Lung (tissue), 12 donors: ENCODE results near the gene TACC3. TPM values are rescaled to one million over a fixed set of nuclear protein-coding genes. Genes with fewer than 3 reads are reported as not detected.

ENCODE experiments used
- ATAC-seq: fragments of 200-7000 bp; cut with Tn5 transposase; one replicate; pipeline ENCODE4 v1.9.1; 2020; ENCODE audit warnings: moderate number of reproducible peaks; ENCODE audit not compliant: insufficient read depth, low FRiP score
- DNase-seq, 3 donors: peaks; one replicate each; pipeline ENCODE4 v3.0.0-alpha.2; 2013 to 2017
- H3K27ac ChIP-seq, 2 donors: one replicate each; pipeline ENCODE4 v1.5.1; 2013; ENCODE audit warnings: mild to moderate bottlenecking in 2 of 2, moderate library complexity in 2 of 2, control low read depth in 1 of 2, inconsistent platforms in 1 of 2, low read depth in 1 of 2, low read length in 1 of 2
- H3K27me3 ChIP-seq, 3 donors: one replicate each; pipeline ENCODE4 v1.5.1; 2013; ENCODE audit warnings: low read length in 2 of 3; ENCODE audit not compliant: control insufficient read depth in 3 of 3, insufficient read depth in 3 of 3
- H3K36me3 ChIP-seq, 4 donors: one replicate each; pipeline ENCODE4 v1.5.1; 2013; ENCODE audit warnings: low read length in 4 of 4, mild to moderate bottlenecking in 1 of 4, moderate library complexity in 1 of 4; ENCODE audit not compliant: control insufficient read depth in 4 of 4, insufficient read depth in 4 of 4
- H3K4me1 ChIP-seq, 5 donors: one replicate each; pipeline ENCODE4 v1.5.1; 2013; ENCODE audit warnings: low read length in 5 of 5, mild to moderate bottlenecking in 2 of 5, moderate library complexity in 1 of 5; ENCODE audit not compliant: control insufficient read depth in 5 of 5, insufficient read depth in 5 of 5
- H3K4me3 ChIP-seq: one replicate; pipeline ENCODE4 v1.5.1; 2013; ENCODE audit warnings: mild to moderate bottlenecking, control low read depth, moderate library complexity
- H3K9ac ChIP-seq, 2 donors: one replicate each; pipeline ENCODE4 v1.5.1; 2013; ENCODE audit warnings: low read length in 2 of 2, control low read depth in 1 of 2; ENCODE audit not compliant: insufficient read depth in 1 of 2
- H3K9me3 ChIP-seq, 4 donors: one replicate each; pipeline ENCODE4 v1.5.1; 2013; ENCODE audit warnings: low read length in 3 of 4, mild to moderate bottlenecking in 1 of 4, moderate library complexity in 1 of 4; ENCODE audit not compliant: control insufficient read depth in 4 of 4, insufficient read depth in 3 of 4
- WGBS, 2 donors: extraction: QIAGEN DNeasy Blood & Tissue Kit; methylation state at CpG; one replicate each; pipeline ENCODE4 v1.1.7; 2013; 5-methylcytosine and 5-hydroxymethylcytosine counted together
- polyA plus RNA-seq, 2 donors: library from polyadenylated mRNA; stranded (reverse); fragments of 200-250 nt; gene quantifications; one replicate each; pipeline ENCODE4 v1.2.1, GENCODE V29; 2013
- total RNA-seq, 2 donors: library from RNA; depleted of rRNA in 1 of 2; stranded (reverse); fragments of >200 nt in 1 of 2; gene quantifications; one replicate each; pipeline ENCODE4 v1.2.1, GENCODE V29; 2014 to 2021
- TF ChIP-seq, protein P1 (sequence below): IDR thresholded peaks from 2 replicates; pipeline ENCODE4 v1.5.1; 2012; ENCODE audit warnings: mild to moderate bottlenecking; ENCODE audit errors: control extremely low read depth, extremely low read depth
- donor health status: control.
- donor health status: control.
- donor health status: Bipolar disorder and iron deficiency.
- donor health status: healthy.
- donor health status: DM: yes; HTN: yes; CAD: no.

Gene TACC3
- total and polyA plus RNA-seq, 4 donors: 13.8 to 22.1 (median 18.5) TPM

DNA sequence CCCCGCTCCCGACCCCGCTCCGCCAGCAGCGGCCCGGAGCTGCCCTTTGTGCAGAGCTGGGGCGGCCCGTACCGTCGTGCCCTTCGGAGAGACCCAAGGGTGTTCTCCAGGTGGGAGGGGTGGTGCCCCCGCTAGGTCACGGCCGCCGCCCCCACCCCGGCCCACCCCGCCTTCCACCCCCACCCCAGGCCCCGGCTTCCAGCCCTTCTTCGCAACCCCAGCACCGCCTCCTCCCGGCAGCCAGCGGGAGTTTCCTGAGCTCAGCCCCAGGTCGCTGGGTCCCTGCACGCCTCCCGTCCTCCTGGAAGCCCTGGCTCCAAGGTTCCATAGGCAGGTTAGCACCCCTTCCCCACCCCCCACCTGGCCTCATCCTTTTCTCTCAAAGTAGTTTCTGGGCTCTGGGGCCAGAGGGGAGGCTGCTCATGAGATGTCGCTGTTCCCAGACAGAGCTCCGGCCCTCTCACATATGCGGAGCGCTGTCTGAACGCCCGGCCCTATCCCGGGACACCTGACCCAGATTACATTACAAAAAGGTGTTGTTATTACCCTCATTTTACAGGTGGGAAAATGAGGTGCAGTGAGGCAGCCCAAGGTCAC is 46.5 kb downstream of the TACC3 start:
- 17 to 32% methylated on average over 17 to 30 of the region's 32 CpGs for WGBS, 2 donors
- DNase-seq (peak; percentile 47 to 68 (median 65)), ATAC-seq (no peak)
- Histone ChIP-seq H3K36me3 (no peaks in the 10 kb centered on the region), H3K9ac (peak overlapping the region in 1 of 2 donors; percentile 63), H3K4me1 (peaks cover 0 to 60% (median 5%) of the 10 kb centered on the region in 5 donors), H3K27me3 (no peaks in the 10 kb centered on the region), H3K9me3 (no peaks in the 10 kb centered on the region), H3K27ac (peak overlapping the region in 1 of 2 donors; percentile 76), H3K4me3 (no peak overlapping the region)
- TF ChIP-seq, protein P1, sequence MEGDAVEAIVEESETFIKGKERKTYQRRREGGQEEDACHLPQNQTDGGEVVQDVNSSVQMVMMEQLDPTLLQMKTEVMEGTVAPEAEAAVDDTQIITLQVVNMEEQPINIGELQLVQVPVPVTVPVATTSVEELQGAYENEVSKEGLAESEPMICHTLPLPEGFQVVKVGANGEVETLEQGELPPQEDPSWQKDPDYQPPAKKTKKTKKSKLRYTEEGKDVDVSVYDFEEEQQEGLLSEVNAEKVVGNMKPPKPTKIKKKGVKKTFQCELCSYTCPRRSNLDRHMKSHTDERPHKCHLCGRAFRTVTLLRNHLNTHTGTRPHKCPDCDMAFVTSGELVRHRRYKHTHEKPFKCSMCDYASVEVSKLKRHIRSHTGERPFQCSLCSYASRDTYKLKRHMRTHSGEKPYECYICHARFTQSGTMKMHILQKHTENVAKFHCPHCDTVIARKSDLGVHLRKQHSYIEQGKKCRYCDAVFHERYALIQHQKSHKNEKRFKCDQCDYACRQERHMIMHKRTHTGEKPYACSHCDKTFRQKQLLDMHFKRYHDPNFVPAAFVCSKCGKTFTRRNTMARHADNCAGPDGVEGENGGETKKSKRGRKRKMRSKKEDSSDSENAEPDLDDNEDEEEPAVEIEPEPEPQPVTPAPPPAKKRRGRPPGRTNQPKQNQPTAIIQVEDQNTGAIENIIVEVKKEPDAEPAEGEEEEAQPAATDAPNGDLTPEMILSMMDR: no peak

DNA sequence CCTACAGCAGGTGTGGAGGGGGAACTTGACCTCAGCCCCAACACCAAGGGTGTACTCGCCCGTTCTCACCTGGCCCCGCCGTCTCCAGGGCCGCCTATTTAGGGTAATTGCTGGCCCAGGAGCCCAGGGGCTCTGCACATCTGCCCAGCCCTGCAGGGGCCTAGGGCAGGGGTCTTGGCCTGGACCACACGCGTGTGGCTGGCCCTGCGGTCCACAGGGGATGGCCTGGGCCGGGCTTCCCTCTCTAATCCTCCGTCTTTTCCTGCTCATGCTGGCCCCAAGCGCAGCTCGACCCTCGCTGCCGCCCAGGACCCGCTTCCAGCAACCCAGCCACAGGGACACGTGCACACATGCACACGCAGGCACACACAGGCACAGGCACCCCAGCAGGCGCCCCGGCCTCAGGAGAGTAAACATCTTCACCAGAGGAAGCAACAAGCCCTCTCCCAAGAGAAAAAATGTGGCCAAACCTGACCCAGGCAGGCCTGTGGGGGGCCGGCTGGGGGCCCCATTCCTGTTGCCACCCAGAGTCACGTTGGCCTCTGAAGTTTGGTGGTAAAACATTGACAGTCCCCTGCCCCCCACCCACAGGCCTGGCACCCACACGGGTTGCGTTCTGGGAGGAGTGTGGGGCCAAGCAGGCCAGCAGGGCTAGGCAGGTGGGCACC is 47.2 kb downstream of the TACC3 start:
- 58 to 61% methylated on average over 23 of the region's 23 CpGs for WGBS, 2 donors
- H3K9ac ChIP-seq: peak overlapping the region in 1 of 2 donors; percentile 63
- H3K36me3 ChIP-seq: no peaks in the 10 kb centered on the region
- H3K4me3 ChIP-seq: no peak overlapping the region
- DNase-seq (peak; percentile 75 to 89 (median 88)), ATAC-seq (no peak)
- peaks cover 0 to 64% (median 5%) of the 10 kb centered on the region in 5 donors for H3K4me1 ChIP-seq
- TF ChIP-seq, protein P1: no peak
- H3K27ac ChIP-seq: peak overlapping the region in 1 of 2 donors; percentile 76
- no peaks in the 10 kb centered on the region for H3K27me3 ChIP-seq
- no peaks in the 10 kb centered on the region for H3K9me3 ChIP-seq

DNA sequence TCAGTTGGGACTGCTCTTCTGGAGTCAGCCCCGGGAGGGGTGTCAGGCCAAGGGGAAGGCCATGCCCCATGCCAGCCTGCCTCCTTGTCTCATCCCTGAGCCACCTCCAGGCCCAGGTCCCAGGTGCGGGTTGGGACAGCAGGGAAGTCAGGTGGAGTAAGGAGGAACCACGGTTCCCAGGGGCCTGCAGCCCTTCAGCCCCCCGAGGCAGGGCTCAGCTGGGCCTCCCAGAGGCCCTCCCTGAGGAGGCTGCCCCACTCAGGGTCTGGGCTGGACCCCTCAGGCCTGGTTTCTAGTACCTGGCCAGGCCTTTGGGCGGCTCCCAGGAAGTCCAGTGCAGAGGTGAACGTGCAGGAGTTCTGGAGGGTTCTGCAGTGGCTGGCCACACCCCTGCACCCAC is 48.4 kb downstream of the TACC3 start:
- Histone ChIP-seq H3K4me1 (peaks cover 0 to 58% (median 4%) of the 10 kb centered on the region in 5 donors), H3K27ac (peak overlapping the region in 1 of 2 donors; percentile 44), H3K9me3 (no peaks in the 10 kb centered on the region), H3K9ac (peak overlapping the region in 1 of 2 donors; percentile 25), H3K4me3 (no peak overlapping the region), H3K36me3 (no peaks in the 10 kb centered on the region), H3K27me3 (no peaks in the 10 kb centered on the region)
- ATAC-seq (no peak), DNase-seq (no peak)
- TF ChIP-seq, protein P1: no peak
- 65 to 88% methylated on average over 4 to 6 of the region's 6 CpGs for WGBS, 2 donors
